Activated CD4-positive, alpha-beta T cell treated with anti-CD3 and anti-CD28 coated beads, Interleukin-2, amount 10 ng/mL, durations not matched to agents 7 days and 5 days (primary cell): ENCODE data around the gene NTPCR. TPM values are rescaled to one million over a fixed set of nuclear protein-coding genes. Genes with fewer than 3 reads are reported as not detected.

Experiments used
- CTCF ChIA-PET: fragments of 350-600 bp; sonication (Branson Sonifier 250); formaldehyde crosslinking; loops from one replicate; lab custom pipeline; 2021; ENCODE audit warnings: antibody characterized with exemption; lab: Charles Lee
- POLR2A ChIA-PET: fragments of 350-600 bp; sonication (Branson Sonifier 250); formaldehyde crosslinking; loops from one replicate; lab custom pipeline; 2021; ENCODE audit warnings: antibody characterized with exemption; lab: Charles Lee
- DNase-seq: peaks from one replicate; pipeline ENCODE4 v3.0.0-alpha.2; 2020
- H3K27ac Mint-ChIP-seq: one replicate; pipeline ENCODE4 v1.8.0; 2021; ENCODE audit warnings: mild to moderate bottlenecking, moderate library complexity, mixed read lengths
- H3K27me3 Mint-ChIP-seq: one replicate; pipeline ENCODE4 v1.8.0; 2021; ENCODE audit warnings: mixed read lengths
- H3K36me3 Mint-ChIP-seq: one replicate; pipeline ENCODE4 v1.8.0; 2021; ENCODE audit warnings: low read depth, mixed read lengths
- H3K4me1 Mint-ChIP-seq: one replicate; pipeline ENCODE4 v1.8.0; 2021; ENCODE audit warnings: mixed read lengths
- H3K4me3 Mint-ChIP-seq: one replicate; pipeline ENCODE4 v1.8.0; 2021; ENCODE audit warnings: mild to moderate bottlenecking, moderate library complexity, mixed read lengths
- H3K9me3 Mint-ChIP-seq: one replicate; pipeline ENCODE4 v1.8.0; 2021; ENCODE audit warnings: mixed read lengths
- total RNA-seq, 2 experiments: library from RNA; stranded (reverse); gene quantifications; one replicate each; pipeline ENCODE4 v1.2.3, GENCODE V29; 2021

The NTPCR gene
- total RNA-seq, 2 experiments from 2014 or later: 36.9 to 45.8 TPM

DNA sequence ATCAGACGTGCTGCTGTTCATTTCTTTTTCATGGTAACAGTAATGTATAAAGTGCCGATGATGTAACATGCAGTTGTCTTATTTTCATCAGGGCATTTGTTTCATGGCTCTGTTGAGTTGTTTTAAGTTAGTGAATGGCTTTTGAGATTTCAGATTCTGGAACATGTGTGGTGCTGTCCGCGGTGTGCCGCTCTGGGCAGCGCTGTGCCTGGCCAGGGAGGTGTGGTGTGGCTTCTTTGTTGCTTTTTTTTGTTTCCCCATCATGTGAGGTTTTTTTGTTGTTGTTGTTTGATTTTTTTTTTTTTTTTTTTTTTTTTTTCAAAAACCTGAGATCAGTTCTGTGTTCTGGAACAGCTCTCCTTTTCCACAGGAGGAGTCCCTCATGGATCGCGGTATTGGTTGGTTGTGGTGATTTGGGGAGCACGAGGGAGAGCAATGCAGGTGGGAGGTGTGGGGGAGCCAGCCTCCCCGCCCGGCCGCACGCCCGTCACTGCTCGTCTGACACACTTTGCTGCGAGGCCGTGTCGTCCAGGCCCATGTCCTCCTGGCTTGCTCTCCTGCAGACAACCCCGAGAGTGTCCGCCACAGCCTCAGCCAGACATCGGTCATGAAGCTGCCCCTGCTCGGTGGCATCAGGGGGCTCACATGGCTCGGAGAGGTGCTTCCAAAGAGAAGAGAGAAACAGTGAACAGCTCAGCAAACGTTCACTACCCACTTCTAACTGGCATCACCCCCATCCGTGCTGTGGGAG is 33.6 kb downstream of the NTPCR start:
- no peak for DNase-seq
- Mint-ChIP-seq H3K4me3 (no peak overlapping the region), H3K27ac (no peak overlapping the region), H3K4me1 (peaks cover 4% of the 10 kb centered on the region), H3K9me3 (no peaks in the 10 kb centered on the region), H3K27me3 (no peaks in the 10 kb centered on the region), H3K36me3 (peaks cover 21% of the 10 kb centered on the region)
- POLR2A ChIA-PET: no interaction called here
- CTCF ChIA-PET: interaction anchor here (0.6 kb wide), 1 partner anchor 407 kb away, joined by 3 read pairs; no protein-coding TSS in a partner anchor

DNA sequence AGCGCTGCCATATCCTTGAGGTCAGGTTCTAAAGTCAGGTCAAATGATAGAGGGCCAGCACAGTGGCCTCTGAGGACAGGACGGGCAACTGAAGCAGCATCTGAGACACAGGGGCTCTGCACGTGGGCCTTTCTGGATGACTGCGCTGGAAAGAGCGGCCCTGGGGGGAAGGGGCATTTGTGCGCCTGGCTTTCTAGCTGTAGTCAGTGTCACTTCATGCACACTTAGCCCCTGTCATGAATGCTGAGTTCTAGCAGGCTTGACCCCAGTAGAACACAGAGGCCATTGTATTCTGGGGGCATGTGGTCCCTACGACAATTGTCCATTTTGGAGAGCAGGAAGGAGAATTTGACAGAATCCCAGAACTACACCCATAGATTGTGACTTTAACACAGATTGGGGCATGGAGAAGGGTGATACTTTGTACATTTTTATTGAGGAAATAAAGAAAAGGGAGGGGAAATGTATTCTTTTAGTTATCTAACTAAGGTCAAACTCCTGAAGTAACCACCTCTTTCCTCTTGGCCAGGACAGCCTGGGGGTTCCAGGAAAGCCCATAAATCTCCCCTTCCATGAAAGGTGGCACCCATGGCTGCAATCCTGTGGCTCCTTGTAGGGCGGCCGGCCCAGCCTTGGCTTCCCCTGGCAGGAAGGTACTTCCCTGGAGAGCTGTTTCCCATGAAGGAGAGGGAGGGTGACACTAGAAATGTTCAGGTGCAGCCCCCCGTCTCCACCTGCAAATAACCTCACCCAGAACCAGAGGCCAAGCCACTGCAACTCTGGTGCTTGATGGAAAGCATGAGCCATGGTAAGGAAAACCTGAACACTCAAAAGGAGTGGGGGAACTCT is 34.4 kb downstream of the NTPCR start:
- H3K9me3 Mint-ChIP-seq: no peaks in the 10 kb centered on the region
- ChIA-PET POLR2A (no interaction called here), CTCF (no interaction called here)
- H3K4me1 Mint-ChIP-seq: peaks cover 2% of the 10 kb centered on the region
- no peak overlapping the region for H3K27ac Mint-ChIP-seq
- H3K27me3 Mint-ChIP-seq: no peaks in the 10 kb centered on the region
- DNase-seq: no peak
- peaks cover 17% of the 10 kb centered on the region for H3K36me3 Mint-ChIP-seq
- no peak overlapping the region for H3K4me3 Mint-ChIP-seq

DNA sequence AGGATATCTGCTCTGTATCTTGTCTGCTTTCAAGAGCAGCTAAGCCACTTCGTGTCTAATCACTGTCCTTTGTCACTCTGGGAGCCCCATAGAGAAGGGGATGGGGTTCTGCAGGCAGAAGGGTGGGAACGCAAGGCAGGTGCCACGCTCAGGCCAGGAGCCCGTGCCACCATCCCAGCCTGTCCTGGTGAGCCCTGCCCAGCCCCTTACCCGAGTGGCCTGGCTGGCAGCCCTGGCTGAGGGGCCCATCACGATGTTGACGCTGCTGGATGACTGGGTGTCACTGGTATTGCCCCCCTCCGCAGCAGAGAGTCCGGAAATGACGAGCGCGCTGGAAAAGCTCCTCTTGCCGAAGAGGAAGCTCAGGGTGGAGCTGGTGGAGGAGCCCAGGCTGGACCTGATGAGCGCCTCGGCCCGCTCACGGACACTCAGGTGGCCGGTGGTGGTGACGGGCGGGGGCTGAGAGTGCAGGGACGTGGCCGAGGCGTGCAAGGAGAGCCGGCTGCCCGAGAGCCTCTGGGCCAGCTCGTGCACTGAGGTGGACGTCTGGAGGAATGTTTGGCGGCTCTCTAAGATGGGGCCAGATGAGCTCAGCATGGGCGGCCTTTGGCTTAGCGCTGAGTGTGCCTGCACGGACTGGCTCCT is 35.6 kb downstream of the NTPCR start:
- no peaks in the 10 kb centered on the region for H3K27me3 Mint-ChIP-seq
- H3K4me1 Mint-ChIP-seq: no peaks in the 10 kb centered on the region
- no peaks in the 10 kb centered on the region for H3K9me3 Mint-ChIP-seq
- POLR2A ChIA-PET: no interaction called here
- H3K4me3 Mint-ChIP-seq: no peak overlapping the region
- no peak for DNase-seq
- no peak overlapping the region for H3K27ac Mint-ChIP-seq
- CTCF ChIA-PET: interaction anchor here (0.8 to 1.2 kb wide), 2 partner anchors 25 to 378 kb away, joined by 3 read pairs; no protein-coding TSS in a partner anchor
- peaks cover 10% of the 10 kb centered on the region for H3K36me3 Mint-ChIP-seq

DNA sequence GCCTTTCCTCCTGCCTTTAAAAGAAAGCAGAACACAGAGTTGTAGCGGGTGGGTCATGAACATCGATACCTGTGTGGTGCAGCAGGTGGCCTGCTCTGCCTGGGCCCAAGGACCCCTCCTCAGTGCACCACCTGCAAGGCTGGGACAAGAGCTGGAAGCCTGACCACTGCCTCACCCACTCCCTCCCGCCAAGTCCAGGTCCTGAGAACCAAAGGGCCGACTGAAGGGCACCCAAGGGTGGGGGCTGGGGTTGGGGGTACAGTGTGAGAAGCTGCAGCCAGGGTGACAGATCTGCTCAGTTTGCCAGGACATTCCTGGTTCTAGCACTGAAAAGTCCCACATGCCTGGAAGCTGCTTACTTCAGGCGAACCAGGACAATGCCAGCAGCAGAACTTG is 36.1 kb downstream of the NTPCR start:
- peaks cover 12% of the 10 kb centered on the region for H3K36me3 Mint-ChIP-seq
- H3K27ac Mint-ChIP-seq: no peak overlapping the region
- CTCF ChIA-PET: interaction anchor here (1.0 to 1.2 kb wide), 3 partner anchors 9 to 37 kb away, joined by 3 read pairs; no protein-coding TSS in a partner anchor
- no peak overlapping the region for H3K4me3 Mint-ChIP-seq
- no peak for DNase-seq
- H3K4me1 Mint-ChIP-seq: no peaks in the 10 kb centered on the region
- H3K27me3 Mint-ChIP-seq: no peaks in the 10 kb centered on the region
- H3K9me3 Mint-ChIP-seq: no peaks in the 10 kb centered on the region
- POLR2A ChIA-PET: no interaction called here

DNA sequence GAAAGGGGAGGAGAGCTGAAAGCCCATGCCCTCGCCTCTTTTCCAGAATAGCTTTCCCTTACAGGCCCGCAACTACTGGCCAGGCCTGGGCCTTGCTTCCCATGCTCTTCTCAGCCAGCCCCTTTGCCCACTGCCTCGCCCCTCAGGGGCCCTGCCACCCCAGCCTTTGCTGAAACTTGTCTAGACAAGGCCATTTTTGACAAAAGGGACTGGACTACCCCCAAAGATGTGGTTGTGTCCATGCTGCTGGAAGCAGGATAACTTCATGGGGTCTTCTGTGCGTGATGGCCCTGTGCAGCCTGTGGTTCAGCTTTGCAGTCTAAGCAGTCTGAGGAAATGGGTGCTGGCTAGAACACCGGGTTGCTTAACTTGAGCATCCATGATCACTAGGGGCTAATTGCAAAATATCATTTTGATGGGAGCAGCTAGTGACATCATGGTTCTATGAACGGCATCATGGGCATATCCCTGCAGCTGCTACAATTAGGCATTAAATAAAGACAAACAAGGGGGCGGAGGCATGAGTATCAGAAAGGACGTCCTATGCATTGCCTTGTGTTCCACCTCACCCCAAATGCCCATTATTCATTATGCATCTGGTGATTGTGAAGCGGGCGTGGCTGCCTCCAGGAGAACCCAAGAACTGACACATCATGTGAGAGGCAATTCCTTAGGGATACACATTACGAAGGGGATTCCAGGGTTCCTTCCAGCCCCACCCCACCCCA is 36.8 kb downstream of the NTPCR start:
- no peaks in the 10 kb centered on the region for H3K4me1 Mint-ChIP-seq
- ChIA-PET POLR2A (no interaction called here), CTCF (interaction anchor here (1.0 to 1.2 kb wide), 3 partner anchors 10 to 37 kb away, joined by 3 read pairs; no protein-coding TSS in a partner anchor)

DNA sequence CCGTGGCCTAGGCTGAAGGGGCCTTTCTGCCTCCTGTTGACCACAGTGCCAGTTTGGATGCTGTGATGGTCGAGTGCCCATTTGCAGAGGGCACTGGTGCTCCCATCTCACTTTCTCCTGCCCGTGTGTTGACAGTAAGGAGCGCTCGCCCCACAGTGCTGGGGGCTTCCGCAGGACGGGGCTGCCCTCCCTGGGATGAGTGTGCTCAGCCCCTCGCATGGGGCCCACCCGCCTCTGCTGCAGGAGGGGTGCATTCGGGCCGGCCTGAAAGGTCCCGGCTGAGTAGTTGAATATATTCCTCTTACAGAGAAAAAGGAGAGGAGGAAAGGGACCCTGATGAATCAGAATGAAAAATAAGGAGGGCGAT is 37.3 kb downstream of the NTPCR start:
- CTCF ChIA-PET: no interaction called here
- no peak for DNase-seq
- peaks cover 2% of the 10 kb centered on the region for H3K9me3 Mint-ChIP-seq
- peaks cover 22% of the 10 kb centered on the region for H3K36me3 Mint-ChIP-seq
- H3K4me1 Mint-ChIP-seq: no peaks in the 10 kb centered on the region
- no peak overlapping the region for H3K27ac Mint-ChIP-seq
- POLR2A ChIA-PET: no interaction called here
- no peaks in the 10 kb centered on the region for H3K27me3 Mint-ChIP-seq
- H3K4me3 Mint-ChIP-seq: no peak overlapping the region

More for the DNA sequence above, 36.8 kb downstream of the NTPCR start:
- no peaks in the 10 kb centered on the region for H3K9me3 Mint-ChIP-seq
- no peaks in the 10 kb centered on the region for H3K27me3 Mint-ChIP-seq
- DNase-seq: no peak
- no peak overlapping the region for H3K27ac Mint-ChIP-seq
- no peak overlapping the region for H3K4me3 Mint-ChIP-seq
- peaks cover 17% of the 10 kb centered on the region for H3K36me3 Mint-ChIP-seq

DNA sequence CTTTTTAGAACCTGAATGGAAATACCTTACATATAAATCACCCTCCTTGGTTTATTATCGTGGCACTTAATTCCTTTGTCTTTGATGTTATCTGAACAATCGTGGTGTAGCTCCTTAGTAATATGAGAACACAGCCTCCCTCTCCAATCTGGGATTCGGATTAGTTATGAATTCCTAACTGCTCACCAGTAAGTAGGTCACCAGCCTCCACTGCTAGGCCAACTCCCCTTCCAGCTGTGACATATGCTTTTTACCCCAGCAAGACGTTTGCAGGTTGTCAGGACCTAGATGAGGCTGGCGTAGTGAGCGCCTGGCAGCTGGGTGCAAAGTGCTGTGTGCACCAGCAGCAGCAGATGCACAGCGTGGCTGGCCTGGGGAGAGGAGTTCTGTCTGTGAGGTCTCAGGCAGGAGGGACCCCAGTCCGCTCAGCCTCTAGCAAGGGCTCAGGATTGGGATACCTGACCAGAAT is 38.2 kb downstream of the NTPCR start:
- ChIA-PET POLR2A (no interaction called here), CTCF (no interaction called here)
- H3K4me1 Mint-ChIP-seq: no peaks in the 10 kb centered on the region
- no peak for DNase-seq
- H3K27ac Mint-ChIP-seq: no peak overlapping the region
- H3K36me3 Mint-ChIP-seq: peaks cover 29% of the 10 kb centered on the region
- H3K9me3 Mint-ChIP-seq: peaks cover 9% of the 10 kb centered on the region
- no peak overlapping the region for H3K4me3 Mint-ChIP-seq
- no peaks in the 10 kb centered on the region for H3K27me3 Mint-ChIP-seq

DNA sequence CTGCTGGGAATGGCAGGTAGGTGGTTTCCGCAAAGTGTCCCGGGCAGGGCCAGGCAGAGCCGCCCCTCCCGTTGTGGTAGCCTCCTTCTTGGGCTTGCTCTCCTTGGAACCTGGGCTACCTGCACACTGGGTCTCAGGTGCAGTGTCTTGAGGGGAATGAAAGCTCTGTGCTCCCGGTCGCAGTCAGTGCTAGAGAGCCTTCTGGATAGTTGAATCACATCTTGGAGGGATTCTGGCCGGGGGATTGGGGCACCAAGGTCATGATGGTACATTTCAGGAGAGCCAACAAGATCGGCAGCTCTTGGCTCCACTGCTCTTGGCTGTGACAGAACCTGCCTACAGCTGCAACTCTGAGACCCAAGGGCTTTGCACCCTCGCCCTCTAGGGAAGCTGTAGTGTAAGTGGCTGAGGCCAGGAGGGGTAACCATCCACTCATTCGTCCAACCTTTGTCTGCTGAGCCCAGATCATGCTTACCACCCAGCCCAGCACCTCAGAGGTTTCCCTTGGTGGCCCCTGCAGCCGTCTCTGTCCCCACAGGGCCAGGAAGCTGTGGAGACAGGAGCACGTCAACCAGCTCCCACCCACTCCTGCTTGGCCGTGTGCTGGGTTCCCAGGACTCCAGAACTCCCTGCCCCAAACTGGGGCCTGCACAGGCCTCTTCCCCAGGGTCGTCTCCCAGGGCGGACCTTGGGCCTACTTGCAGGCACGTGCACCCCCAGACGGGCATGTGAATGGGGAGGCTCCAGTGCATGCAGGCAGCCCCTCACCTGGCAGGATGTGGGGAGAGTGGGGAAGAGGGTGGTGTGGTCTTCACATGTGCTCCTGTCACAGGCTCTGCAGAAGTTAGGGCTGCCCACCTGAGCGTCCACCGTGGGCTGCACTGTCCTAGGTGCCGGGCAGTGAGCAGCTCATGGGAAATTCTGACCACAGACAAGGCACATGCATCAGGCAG is 40.0 kb downstream of the NTPCR start:
- no peaks in the 10 kb centered on the region for H3K27me3 Mint-ChIP-seq
- CTCF ChIA-PET: interaction anchor here (0.7 to 1.2 kb wide), 2 partner anchors 10 to 16 kb away, joined by 3 to 4 read pairs; no protein-coding TSS in a partner anchor
- no peak overlapping the region for H3K4me3 Mint-ChIP-seq
- DNase-seq: no peak
- no peaks in the 10 kb centered on the region for H3K4me1 Mint-ChIP-seq
- H3K36me3 Mint-ChIP-seq: peaks cover 41% of the 10 kb centered on the region
- POLR2A ChIA-PET: no interaction called here
- peaks cover 16% of the 10 kb centered on the region for H3K9me3 Mint-ChIP-seq
- H3K27ac Mint-ChIP-seq: no peak overlapping the region

DNA sequence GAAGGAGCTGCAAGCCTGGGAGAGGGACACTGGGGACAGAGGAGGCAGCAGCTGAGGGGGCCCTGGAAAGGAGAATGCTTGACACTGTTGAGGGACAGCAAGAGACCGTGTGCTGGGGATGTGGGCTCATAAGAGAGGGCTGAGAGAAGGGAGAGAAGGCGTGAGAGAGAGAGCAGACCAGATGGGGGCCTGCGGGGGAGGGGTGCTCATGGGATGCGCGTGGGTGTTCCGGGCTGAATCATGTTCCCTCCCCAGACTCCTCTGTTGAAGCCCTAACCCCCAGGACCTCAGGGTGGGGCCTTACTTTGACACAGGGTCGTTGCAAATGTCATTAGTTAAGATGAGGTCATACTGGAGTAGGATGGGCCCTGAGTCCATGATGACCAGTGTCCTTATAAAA is 40.8 kb downstream of the NTPCR start:
- DNase-seq: no peak
- no peak overlapping the region for H3K27ac Mint-ChIP-seq
- ChIA-PET POLR2A (no interaction called here), CTCF (interaction anchor here (0.6 to 1.2 kb wide), 3 partner anchors 11 to 361 kb away, joined by 3 to 4 read pairs (median 4); no protein-coding TSS in a partner anchor)
- no peaks in the 10 kb centered on the region for H3K27me3 Mint-ChIP-seq
- H3K9me3 Mint-ChIP-seq: peaks cover 16% of the 10 kb centered on the region
- no peak overlapping the region for H3K4me3 Mint-ChIP-seq
- H3K4me1 Mint-ChIP-seq: no peaks in the 10 kb centered on the region
- peaks cover 41% of the 10 kb centered on the region for H3K36me3 Mint-ChIP-seq

DNA sequence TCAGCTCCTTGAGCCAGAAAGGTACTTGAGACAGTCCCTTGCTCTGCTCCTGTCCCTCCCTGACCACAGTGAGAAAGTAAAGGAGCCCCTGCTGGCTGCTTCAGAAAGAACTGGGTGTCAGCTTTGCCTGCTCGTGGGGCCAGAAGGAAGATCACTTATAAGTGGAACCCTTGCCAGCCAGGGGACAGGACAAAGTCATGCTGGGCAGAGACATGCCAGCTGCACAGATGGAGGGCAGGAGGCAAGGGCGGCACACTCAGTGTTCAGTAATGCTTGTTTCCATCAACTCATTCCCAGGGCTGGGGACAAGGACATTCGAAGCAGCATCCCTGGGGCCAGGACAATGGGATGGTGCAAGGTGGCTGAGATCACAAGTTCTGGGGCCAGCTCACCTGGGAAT is 41.8 kb downstream of the NTPCR start:
- Mint-ChIP-seq H3K36me3 (peaks cover 50% of the 10 kb centered on the region), H3K4me3 (no peak overlapping the region), H3K27me3 (no peaks in the 10 kb centered on the region), H3K9me3 (peaks cover 16% of the 10 kb centered on the region), H3K4me1 (no peaks in the 10 kb centered on the region), H3K27ac (no peak overlapping the region)
- ChIA-PET CTCF (interaction anchor here (1.0 kb wide), 1 partner anchor 12 kb away, joined by 3 read pairs; no protein-coding TSS in a partner anchor), POLR2A (no interaction called here)
- no peak for DNase-seq

DNA sequence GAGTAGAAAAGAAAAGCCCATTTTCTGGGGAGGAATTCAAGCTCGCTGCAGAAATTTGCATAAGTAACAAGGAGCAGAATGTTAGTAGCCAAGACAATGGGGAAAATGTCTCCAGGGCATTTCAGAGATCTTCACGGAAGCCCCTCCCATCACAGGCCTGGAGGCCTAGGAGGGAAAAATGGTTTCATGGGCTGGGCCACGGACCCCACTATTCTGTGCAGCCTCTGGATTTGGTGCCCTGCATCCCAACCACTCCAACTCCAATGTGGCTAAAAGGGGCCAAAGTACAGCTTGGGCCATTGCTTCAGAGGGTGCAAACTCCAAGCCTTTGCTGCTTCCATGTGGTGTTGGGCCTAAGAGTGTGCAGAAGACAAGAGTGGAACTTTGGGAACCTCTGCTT is 43.1 kb downstream of the NTPCR start:
- peaks cover 62% of the 10 kb centered on the region for H3K36me3 Mint-ChIP-seq
- ChIA-PET POLR2A (no interaction called here), CTCF (no interaction called here)
- peaks cover 16% of the 10 kb centered on the region for H3K9me3 Mint-ChIP-seq
- DNase-seq: no peak
- H3K4me1 Mint-ChIP-seq: no peaks in the 10 kb centered on the region
- no peak overlapping the region for H3K27ac Mint-ChIP-seq
- H3K27me3 Mint-ChIP-seq: no peaks in the 10 kb centered on the region
- no peak overlapping the region for H3K4me3 Mint-ChIP-seq
